HepG2 (cell line): ENCODE measurements around the gene MAP2K7. TPM values are rescaled to one million over a fixed set of nuclear protein-coding genes. Genes with fewer than 3 reads are reported as not detected.

Experiments
- AGO2 ChIP-seq: fragments of 200-400 bp; formaldehyde crosslinking; optimal IDR thresholded peaks from 2 replicates; pipeline ENCODE3; 2017; ENCODE audit warnings: mild to moderate bottlenecking, low read depth, low read length, moderate library complexity
- AKAP8 ChIP-seq: sonication (generic); formaldehyde crosslinking; IDR thresholded peaks from 2 replicates; pipeline ENCODE4 v1.5.1; 2020; ENCODE audit warnings: mild to moderate bottlenecking, missing genetic modification reagents
- GFI1 ChIP-seq: sonication (generic); formaldehyde crosslinking; IDR thresholded peaks from 2 replicates; pipeline ENCODE4 v1.5.0; 2020; ENCODE audit warnings: missing genetic modification reagents, mild to moderate bottlenecking, borderline replicate concordance
- HIVEP1 ChIP-seq: sonication (generic); formaldehyde crosslinking; IDR thresholded peaks from 2 replicates; pipeline ENCODE4 v1.4.0; 2020; ENCODE audit warnings: mild to moderate bottlenecking, missing genetic modification reagents
- HOMEZ ChIP-seq: IDR thresholded peaks from 2 replicates; pipeline ENCODE4 v1.6.1; 2016; ENCODE audit warnings: low read depth
- IRF2 ChIP-seq: IDR thresholded peaks from 2 replicates; pipeline ENCODE4 v1.6.1; 2018; ENCODE audit warnings: missing genetic modification reagents, missing compliant biosample characterization
- RBFOX2 ChIP-seq: fragments of 200-400 bp; formaldehyde crosslinking; IDR thresholded peaks from 2 replicates; pipeline ENCODE4 v1.6.1; 2017; ENCODE audit warnings: low read depth, mild to moderate bottlenecking, low read length
- RCOR2 ChIP-seq: IDR thresholded peaks from 2 replicates; pipeline ENCODE4 v1.6.1; 2016; ENCODE audit warnings: missing biosample characterization, missing genetic modification reagents
- SMAD9 ChIP-seq: sonication (generic); formaldehyde crosslinking; IDR thresholded peaks from 2 replicates; pipeline ENCODE4 v1.5.1; 2020; ENCODE audit warnings: mild to moderate bottlenecking, missing genetic modification reagents
- SRSF4 ChIP-seq: fragments of 200-400 bp; formaldehyde crosslinking; IDR thresholded peaks from one replicate; pipeline ENCODE4 v1.6.1; 2018; ENCODE audit warnings: mild to moderate bottlenecking, low read depth, low read length, moderate library complexity; ENCODE audit not compliant: poor library complexity, severe bottlenecking
- TBX3 ChIP-seq: fragments of 450-650 bp; IDR thresholded peaks from 2 replicates; pipeline ENCODE4 v1.6.1; 2017; ENCODE audit warnings: antibody characterized with exemption, mild to moderate bottlenecking, inconsistent platforms, borderline replicate concordance
- ZBTB46 ChIP-seq: sonication (generic); formaldehyde crosslinking; IDR thresholded peaks from 2 replicates; pipeline ENCODE4 v1.4.0; 2020; ENCODE audit warnings: mild to moderate bottlenecking, missing genetic modification reagents, borderline replicate concordance
- ZBTB7B ChIP-seq: sonication (generic); formaldehyde crosslinking; IDR thresholded peaks from 2 replicates; pipeline ENCODE4 v1.4.0; 2020; ENCODE audit warnings: missing genetic modification reagents
- ZNF121 ChIP-seq: sonication (generic); formaldehyde crosslinking; IDR thresholded peaks from 2 replicates; pipeline ENCODE4 v1.5.0; 2020; ENCODE audit warnings: mild to moderate bottlenecking, missing genetic modification reagents
- ZNF749 ChIP-seq: sonication (generic); formaldehyde crosslinking; IDR thresholded peaks from 2 replicates; pipeline ENCODE4 v1.8.0; 2022; ENCODE audit warnings: mild to moderate bottlenecking, missing genetic modification reagents, moderate library complexity, borderline replicate concordance
- polyA plus RNA-seq, 8 experiments: library from polyadenylated mRNA; depleted of rRNA in 3 of 8; stranded (reverse) in 7 of 8; unstranded in 1 of 8; fragments of >200 nt; fragmentation: Illumina TruSeq in 4 of 8; extraction: Trizol in 4 of 8; gene quantifications; 2 replicates each; pipeline versions ENCODE4 v1.2.1 to v1.2.3, GENCODE V29; 2011 to 2016; ENCODE audit warnings: low read depth in 4 of 8, missing spikeins in 1 of 8, mixed read lengths in 1 of 8; ENCODE audit not compliant: insufficient read depth in 1 of 8
- total RNA-seq, 5 experiments: library from RNA; depleted of rRNA; stranded (reverse); fragments of >200 nt; fragmentation: Illumina TruSeq; extraction: Trizol; gene quantifications; 2 replicates each; pipeline ENCODE4 v1.2.3, GENCODE V29; 2016; ENCODE audit warnings: low read depth in 1 of 5
- TF ChIP-seq, protein P1 (sequence below): sonication (generic); formaldehyde crosslinking; IDR thresholded peaks from 2 replicates; pipeline ENCODE4 v1.5.1; 2020; ENCODE audit warnings: missing genetic modification reagents, mild to moderate bottlenecking, borderline replicate concordance
- TF ChIP-seq, protein P2 (sequence below): sonication (generic); formaldehyde crosslinking; conservative IDR thresholded peaks from 2 replicates; pipeline ENCODE4 v1.8.0; 2022; ENCODE audit warnings: low read depth, missing genetic modification reagents
- TF ChIP-seq, protein P3 (sequence below): sonication (generic); formaldehyde crosslinking; IDR thresholded peaks from 2 replicates; pipeline ENCODE4 v1.4.0; 2020; ENCODE audit warnings: missing genetic modification reagents
- TF ChIP-seq, protein P4 (sequence below), 2 experiments: sonication (generic) in 1 of 2; formaldehyde crosslinking in 1 of 2; IDR thresholded peaks; 2 replicates each; pipeline versions ENCODE4 v1.5.1 to v1.6.1; 2011 to 2020; ENCODE audit warnings: borderline replicate concordance in 1 of 2, low read depth in 1 of 2, low read length in 1 of 2, mild to moderate bottlenecking in 1 of 2, missing genetic modification reagents in 1 of 2, moderate library complexity in 1 of 2

Gene MAP2K7
- total and polyA plus RNA-seq, 2 of the 13 experiments (the other 11 are each of a cell fraction or from before 2014, with no cell fraction given) = 9.0 to 10.8 TPM

DNA sequence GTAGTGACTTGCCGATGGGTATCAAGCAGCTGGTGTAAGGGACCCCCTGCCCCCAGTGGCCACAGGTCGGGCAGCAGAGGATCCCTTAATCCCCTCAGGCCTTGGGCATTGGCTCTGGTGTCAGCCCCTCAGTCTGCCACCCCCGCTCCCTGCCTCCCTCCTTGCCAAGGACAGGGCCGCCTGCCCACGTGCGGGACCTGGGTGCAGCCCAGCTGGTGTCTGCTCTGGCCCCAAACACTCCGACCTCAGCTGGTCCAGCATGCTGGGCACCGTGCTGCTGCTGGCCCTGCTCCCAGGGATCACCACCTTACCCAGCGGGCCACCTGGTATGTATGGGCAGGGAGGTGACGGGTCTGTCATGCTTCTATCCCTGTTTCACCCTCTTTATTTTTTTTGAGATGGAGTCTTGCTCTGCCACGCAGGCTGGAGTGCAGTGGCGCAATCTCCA, 10.9 kb downstream of the MAP2K7 start, which contains the start of gene TGFBR3L (continued):
- TF ChIP-seq AKAP8 (CRISPR knock-in tag) (peak; percentile 76; the same call in 1 of the 2 replicates), HOMEZ (CRISPR knock-in tag) (no peak), ZNF749 (CRISPR knock-in tag) (no peak), RCOR2 (no peak), AGO2 (peak; percentile 84), SRSF4 (no peak), IRF2 (CRISPR knock-in tag) (no peak), TBX3 (no peak), ZBTB7B (CRISPR knock-in tag) (no peak), ZNF121 (CRISPR knock-in tag) (no peak), GFI1 (CRISPR knock-in tag) (no peak), ZBTB46 (CRISPR knock-in tag) (no peak), HIVEP1 (CRISPR knock-in tag) (no peak), RBFOX2 (0 out of 2 replicates have a peak, but pooled peaks have one; percentile 27), SMAD9 (CRISPR knock-in tag) (no peak)
- TF ChIP-seq, protein P1, sequence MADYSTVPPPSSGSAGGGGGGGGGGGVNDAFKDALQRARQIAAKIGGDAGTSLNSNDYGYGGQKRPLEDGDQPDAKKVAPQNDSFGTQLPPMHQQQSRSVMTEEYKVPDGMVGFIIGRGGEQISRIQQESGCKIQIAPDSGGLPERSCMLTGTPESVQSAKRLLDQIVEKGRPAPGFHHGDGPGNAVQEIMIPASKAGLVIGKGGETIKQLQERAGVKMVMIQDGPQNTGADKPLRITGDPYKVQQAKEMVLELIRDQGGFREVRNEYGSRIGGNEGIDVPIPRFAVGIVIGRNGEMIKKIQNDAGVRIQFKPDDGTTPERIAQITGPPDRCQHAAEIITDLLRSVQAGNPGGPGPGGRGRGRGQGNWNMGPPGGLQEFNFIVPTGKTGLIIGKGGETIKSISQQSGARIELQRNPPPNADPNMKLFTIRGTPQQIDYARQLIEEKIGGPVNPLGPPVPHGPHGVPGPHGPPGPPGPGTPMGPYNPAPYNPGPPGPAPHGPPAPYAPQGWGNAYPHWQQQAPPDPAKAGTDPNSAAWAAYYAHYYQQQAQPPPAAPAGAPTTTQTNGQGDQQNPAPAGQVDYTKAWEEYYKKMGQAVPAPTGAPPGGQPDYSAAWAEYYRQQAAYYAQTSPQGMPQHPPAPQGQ (CRISPR knock-in tag) = no peak
- TF ChIP-seq, protein P2, sequence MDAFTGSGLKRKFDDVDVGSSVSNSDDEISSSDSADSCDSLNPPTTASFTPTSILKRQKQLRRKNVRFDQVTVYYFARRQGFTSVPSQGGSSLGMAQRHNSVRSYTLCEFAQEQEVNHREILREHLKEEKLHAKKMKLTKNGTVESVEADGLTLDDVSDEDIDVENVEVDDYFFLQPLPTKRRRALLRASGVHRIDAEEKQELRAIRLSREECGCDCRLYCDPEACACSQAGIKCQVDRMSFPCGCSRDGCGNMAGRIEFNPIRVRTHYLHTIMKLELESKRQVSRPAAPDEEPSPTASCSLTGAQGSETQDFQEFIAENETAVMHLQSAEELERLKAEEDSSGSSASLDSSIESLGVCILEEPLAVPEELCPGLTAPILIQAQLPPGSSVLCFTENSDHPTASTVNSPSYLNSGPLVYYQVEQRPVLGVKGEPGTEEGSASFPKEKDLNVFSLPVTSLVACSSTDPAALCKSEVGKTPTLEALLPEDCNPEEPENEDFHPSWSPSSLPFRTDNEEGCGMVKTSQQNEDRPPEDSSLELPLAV (CRISPR knock-in tag) = no peak
- TF ChIP-seq, protein P3, sequence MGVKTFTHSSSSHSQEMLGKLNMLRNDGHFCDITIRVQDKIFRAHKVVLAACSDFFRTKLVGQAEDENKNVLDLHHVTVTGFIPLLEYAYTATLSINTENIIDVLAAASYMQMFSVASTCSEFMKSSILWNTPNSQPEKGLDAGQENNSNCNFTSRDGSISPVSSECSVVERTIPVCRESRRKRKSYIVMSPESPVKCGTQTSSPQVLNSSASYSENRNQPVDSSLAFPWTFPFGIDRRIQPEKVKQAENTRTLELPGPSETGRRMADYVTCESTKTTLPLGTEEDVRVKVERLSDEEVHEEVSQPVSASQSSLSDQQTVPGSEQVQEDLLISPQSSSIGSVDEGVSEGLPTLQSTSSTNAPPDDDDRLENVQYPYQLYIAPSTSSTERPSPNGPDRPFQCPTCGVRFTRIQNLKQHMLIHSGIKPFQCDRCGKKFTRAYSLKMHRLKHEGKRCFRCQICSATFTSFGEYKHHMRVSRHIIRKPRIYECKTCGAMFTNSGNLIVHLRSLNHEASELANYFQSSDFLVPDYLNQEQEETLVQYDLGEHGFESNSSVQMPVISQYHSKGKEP (CRISPR knock-in tag) = no peak
- TF ChIP-seq, protein P4, sequence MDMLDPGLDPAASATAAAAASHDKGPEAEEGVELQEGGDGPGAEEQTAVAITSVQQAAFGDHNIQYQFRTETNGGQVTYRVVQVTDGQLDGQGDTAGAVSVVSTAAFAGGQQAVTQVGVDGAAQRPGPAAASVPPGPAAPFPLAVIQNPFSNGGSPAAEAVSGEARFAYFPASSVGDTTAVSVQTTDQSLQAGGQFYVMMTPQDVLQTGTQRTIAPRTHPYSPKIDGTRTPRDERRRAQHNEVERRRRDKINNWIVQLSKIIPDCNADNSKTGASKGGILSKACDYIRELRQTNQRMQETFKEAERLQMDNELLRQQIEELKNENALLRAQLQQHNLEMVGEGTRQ (IDR thresholded peaks at IDR 0.05; ENCODE audit: low read depth, low read length) = no peak
- TF ChIP-seq, protein P4 (CRISPR knock-in tag; IDR thresholded peaks at IDR 0.05; ENCODE audit: borderline replicate concordance) = no peak
